DOHH2 (cell line): Measurements from ENCODE around the gene IMMP2L.
"Not testable (repeated sequence)": the region's sequence is repeated elsewhere in the genome, so short reads cannot be mapped to it uniquely, and the experiment has no call there.

Source experiments
- CTCF ChIP-seq: fragments of 200-600 bp; sonication (generic); IDR thresholded peaks from one replicate; pipeline ENCODE4 v1.5.1; 2014; ENCODE audit warnings: antibody characterized with exemption, mild to moderate bottlenecking, low read depth, low read length; ENCODE audit not compliant: poor library complexity, severe bottlenecking
- EZH2phosphoT487 ChIP-seq: fragments of 200-600 bp; sonication (generic); IDR thresholded peaks from 2 replicates; pipeline ENCODE4 v1.6.1; 2017; ENCODE audit warnings: borderline replicate concordance, mild to moderate bottlenecking, antibody characterized with exemption, low read length, moderate library complexity, mixed read lengths

GRCh38 chr7:111469894-111470293 lies 92.4 kb downstream of the IMMP2L start:
- TF ChIP-seq CTCF, EZH2phosphoT487: not testable (repeated sequence)
